Peyer's patch (tissue), 4 donors: ENCODE measurements around the gene PGBD5.

Experiments used
- POLR2A ChIP-seq, 2 donors: fragments of 450-650 bp; IDR thresholded peaks; one replicate each; pipeline ENCODE4 v1.5.1; 2017; ENCODE audit warnings: antibody characterized with exemption in 2 of 2, mild to moderate bottlenecking in 2 of 2, moderate library complexity in 2 of 2
- TF ChIP-seq, protein P1 (sequence below), 6 experiments: fragments of 450-650 bp in 4 of 6; fragments of 200-600 bp in 2 of 6; sonication (generic) in 1 of 6; IDR thresholded peaks; one replicate each; pipeline ENCODE4 v1.5.1; 2017 to 2019; ENCODE audit warnings: antibody characterized with exemption in 6 of 6, mild to moderate bottlenecking in 3 of 6, moderate library complexity in 1 of 6

DNA sequence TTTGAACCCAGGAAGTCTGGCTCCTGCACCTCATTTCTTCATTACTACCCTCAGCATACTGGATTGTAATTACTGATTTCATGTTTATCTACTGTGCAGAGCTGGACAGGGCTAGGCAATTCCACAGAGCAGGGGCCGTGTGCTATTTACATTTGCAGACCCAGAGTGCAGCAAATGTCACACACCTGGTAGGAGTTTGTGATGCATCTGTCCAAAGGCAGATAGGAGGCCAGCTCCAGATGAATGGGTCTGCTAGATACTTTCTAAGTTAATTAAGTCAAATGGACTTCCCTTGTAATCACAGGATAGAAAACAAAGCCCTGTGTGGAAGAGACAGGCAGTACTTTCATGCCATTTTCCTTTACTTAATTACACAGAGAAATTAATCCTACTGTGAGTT, 46.2 kb downstream of the PGBD5 start:
- TF ChIP-seq, protein P1, sequence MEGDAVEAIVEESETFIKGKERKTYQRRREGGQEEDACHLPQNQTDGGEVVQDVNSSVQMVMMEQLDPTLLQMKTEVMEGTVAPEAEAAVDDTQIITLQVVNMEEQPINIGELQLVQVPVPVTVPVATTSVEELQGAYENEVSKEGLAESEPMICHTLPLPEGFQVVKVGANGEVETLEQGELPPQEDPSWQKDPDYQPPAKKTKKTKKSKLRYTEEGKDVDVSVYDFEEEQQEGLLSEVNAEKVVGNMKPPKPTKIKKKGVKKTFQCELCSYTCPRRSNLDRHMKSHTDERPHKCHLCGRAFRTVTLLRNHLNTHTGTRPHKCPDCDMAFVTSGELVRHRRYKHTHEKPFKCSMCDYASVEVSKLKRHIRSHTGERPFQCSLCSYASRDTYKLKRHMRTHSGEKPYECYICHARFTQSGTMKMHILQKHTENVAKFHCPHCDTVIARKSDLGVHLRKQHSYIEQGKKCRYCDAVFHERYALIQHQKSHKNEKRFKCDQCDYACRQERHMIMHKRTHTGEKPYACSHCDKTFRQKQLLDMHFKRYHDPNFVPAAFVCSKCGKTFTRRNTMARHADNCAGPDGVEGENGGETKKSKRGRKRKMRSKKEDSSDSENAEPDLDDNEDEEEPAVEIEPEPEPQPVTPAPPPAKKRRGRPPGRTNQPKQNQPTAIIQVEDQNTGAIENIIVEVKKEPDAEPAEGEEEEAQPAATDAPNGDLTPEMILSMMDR (IDR thresholded peaks at IDR 0.05), result no peak
- TF ChIP-seq POLR2A (IDR thresholded peaks at IDR 0.05), result no peak
